Measurements from ENCODE around the gene ORM2.
"Not testable (repeated sequence)": the region's sequence is repeated elsewhere in the genome, so short reads cannot be mapped to it uniquely, and the experiment has no call there.

Gene ORM2

DNA sequence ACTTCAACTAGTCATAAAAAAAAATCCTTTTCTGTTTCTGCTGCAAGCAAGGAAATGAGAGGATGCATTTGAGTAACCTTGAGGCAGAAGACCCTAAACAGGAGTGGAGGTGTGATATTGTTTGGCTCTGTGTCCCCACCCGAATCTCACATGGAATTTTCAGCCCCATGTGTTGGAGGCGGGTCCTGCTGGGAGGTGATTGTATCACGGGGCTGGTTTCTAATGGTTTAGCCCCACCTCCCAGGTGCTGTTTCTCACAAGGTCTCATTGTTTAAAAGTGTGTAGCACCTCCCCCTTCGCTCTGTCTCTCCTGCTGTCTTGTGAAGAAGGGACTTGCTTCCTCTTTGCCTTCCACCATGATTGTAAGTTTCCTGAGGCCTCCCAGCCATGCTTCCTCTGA, 4.0 kb downstream of the ORM2 start:
- not testable (repeated sequence) for H3K4me1 ChIP-seq (ENCODE audit: control insufficient read depth, low read length); H3K27me3 ChIP-seq (ENCODE audit: control insufficient read depth, low read length); H3K9me2 ChIP-seq (replicated peaks; ENCODE audit: control insufficient read depth, low read length); H3K79me2 ChIP-seq (ENCODE audit: control insufficient read depth, low read length); H3K4me2 ChIP-seq (ENCODE audit: low read length); H3K27ac ChIP-seq (ENCODE audit: low read depth, low read length); H4K20me1 ChIP-seq (ENCODE audit: control insufficient read depth, insufficient read depth, low read depth, low read length); H3K4me3 ChIP-seq (ENCODE audit: low read length); H3K9me3 ChIP-seq (ENCODE audit: control insufficient read depth, insufficient read depth, low read length)
- Histone ChIP-seq H3F3A (ENCODE audit: control insufficient read depth, insufficient read depth) (peaks cover 12% of the 10 kb centered on the region; the same call in 1 of the 2 replicates), H3K36me3 (ENCODE audit: control insufficient read depth, low read length) (peaks cover 44% of the 10 kb centered on the region)

DNA sequence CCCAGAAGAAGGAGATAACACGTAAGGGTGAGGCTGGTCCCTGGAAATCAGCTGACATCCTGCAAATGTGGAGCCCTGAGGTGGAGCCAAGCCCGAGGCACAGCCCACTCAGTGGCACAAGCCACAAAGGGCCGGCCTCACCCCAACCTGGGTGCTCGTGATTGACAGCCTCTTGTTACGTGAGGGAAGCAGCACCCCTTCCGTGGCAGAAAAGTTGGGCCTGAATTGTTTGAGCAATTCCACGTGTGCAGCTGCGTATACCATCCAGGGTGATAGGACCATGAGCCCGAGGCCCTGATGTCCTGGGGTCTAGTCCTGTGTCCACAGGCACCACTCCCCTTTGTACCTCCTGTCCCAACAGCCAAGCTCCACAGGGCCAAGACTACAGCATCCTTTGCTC, 4.8 kb downstream of the ORM2 start:
- Histone ChIP-seq H3K27ac (ENCODE audit: low read depth, low read length) (no peak overlapping the region), H3K9me3 (ENCODE audit: control insufficient read depth, insufficient read depth, low read length) (peaks cover 5% of the 10 kb centered on the region; the same call in 1 of the 2 replicates), H3K4me1 (ENCODE audit: control insufficient read depth, low read length) (no peaks in the 10 kb centered on the region), H3K9me2 (replicated peaks; ENCODE audit: control insufficient read depth, low read length) (no peaks in the 10 kb centered on the region), H3K79me2 (ENCODE audit: control insufficient read depth, low read length) (0 out of 2 replicates have a peak, but pooled peaks cover 3% of the 10 kb centered on the region), H3K4me2 (ENCODE audit: low read length) (no peak overlapping the region), H3K4me3 (ENCODE audit: low read length) (no peak overlapping the region), H4K20me1 (ENCODE audit: control insufficient read depth, insufficient read depth, low read depth, low read length) (no peaks in the 10 kb centered on the region), H3K27me3 (ENCODE audit: control insufficient read depth, low read length) (no peaks in the 10 kb centered on the region), H3K36me3 (ENCODE audit: control insufficient read depth, low read length) (peaks cover 51% of the 10 kb centered on the region), H3F3A (ENCODE audit: control insufficient read depth, insufficient read depth) (peaks cover 12% of the 10 kb centered on the region; the same call in 1 of the 2 replicates)
- no peak for TF ChIP-seq EZH2phosphoT487 (IDR thresholded peaks at IDR 0.05; ENCODE audit: borderline replicate concordance, low read length)
- TF ChIP-seq, protein P1, sequence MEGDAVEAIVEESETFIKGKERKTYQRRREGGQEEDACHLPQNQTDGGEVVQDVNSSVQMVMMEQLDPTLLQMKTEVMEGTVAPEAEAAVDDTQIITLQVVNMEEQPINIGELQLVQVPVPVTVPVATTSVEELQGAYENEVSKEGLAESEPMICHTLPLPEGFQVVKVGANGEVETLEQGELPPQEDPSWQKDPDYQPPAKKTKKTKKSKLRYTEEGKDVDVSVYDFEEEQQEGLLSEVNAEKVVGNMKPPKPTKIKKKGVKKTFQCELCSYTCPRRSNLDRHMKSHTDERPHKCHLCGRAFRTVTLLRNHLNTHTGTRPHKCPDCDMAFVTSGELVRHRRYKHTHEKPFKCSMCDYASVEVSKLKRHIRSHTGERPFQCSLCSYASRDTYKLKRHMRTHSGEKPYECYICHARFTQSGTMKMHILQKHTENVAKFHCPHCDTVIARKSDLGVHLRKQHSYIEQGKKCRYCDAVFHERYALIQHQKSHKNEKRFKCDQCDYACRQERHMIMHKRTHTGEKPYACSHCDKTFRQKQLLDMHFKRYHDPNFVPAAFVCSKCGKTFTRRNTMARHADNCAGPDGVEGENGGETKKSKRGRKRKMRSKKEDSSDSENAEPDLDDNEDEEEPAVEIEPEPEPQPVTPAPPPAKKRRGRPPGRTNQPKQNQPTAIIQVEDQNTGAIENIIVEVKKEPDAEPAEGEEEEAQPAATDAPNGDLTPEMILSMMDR (IDR thresholded peaks at IDR 0.05; ENCODE audit: low read depth, low read length, poor library complexity, severe bottlenecking): no peak

DNA sequence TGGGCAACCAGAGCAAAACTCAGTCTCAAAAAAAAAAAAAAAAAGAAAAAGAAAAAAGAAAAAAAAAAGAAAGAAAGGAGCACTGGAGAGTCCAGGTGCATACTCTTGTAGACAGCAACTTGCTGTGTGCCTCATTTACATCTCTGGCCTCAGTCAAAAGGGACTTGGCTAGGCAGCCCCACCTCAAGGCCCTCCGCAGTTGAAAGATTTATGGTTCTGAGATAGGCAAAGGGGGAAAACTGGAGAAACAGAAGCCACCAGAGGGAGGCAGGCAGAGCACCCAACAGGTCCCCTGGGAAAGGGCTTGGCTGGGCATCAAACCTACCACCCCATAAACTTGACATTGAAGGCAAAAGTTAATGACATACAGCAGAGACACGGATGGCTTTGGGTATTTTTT, 6.1 kb downstream of the ORM2 start:
- Histone ChIP-seq H3K4me1 (ENCODE audit: control insufficient read depth, low read length) (no peaks in the 10 kb centered on the region), H3K4me3 (ENCODE audit: low read length) (no peak overlapping the region), H4K20me1 (ENCODE audit: control insufficient read depth, insufficient read depth, low read depth, low read length) (no peaks in the 10 kb centered on the region), H3K27ac (ENCODE audit: low read depth, low read length) (no peak overlapping the region), H3K9me2 (replicated peaks; ENCODE audit: control insufficient read depth, low read length) (no peaks in the 10 kb centered on the region), H3K79me2 (ENCODE audit: control insufficient read depth, low read length) (0 out of 2 replicates have a peak, but pooled peaks cover 3% of the 10 kb centered on the region), H3F3A (ENCODE audit: control insufficient read depth, insufficient read depth) (peaks cover 16% of the 10 kb centered on the region), H3K4me2 (ENCODE audit: low read length) (no peak overlapping the region), H3K27me3 (ENCODE audit: control insufficient read depth, low read length) (no peaks in the 10 kb centered on the region), H3K9me3 (ENCODE audit: control insufficient read depth, insufficient read depth, low read length) (peaks cover 5% of the 10 kb centered on the region; the same call in 1 of the 2 replicates), H3K36me3 (ENCODE audit: control insufficient read depth, low read length) (peaks cover 64% of the 10 kb centered on the region)
- no peak for TF ChIP-seq EZH2phosphoT487 (IDR thresholded peaks at IDR 0.05; ENCODE audit: borderline replicate concordance, low read length)
- TF ChIP-seq, protein P1 (IDR thresholded peaks at IDR 0.05; ENCODE audit: low read depth, low read length, poor library complexity, severe bottlenecking): no peak

DNA sequence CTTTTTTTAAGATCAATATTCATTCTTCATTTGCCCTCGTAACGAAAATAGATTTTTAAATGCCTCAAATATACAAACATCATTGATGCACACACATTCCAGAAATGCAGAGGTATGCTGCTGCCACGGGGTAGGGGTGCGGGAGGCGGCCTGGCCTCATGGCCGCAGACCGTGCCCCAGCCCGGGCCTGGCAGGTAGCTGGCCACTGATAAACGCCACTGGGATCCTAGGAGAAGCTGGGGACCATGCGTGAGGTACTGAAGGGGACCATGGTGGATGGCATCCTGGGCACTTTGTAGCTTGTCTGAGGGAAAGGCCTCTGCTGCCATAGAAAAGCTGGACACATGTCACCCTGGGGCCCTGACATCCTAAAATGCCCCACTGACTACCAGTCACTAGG, 6.5 kb downstream of the ORM2 start:
- Histone ChIP-seq H3F3A (ENCODE audit: control insufficient read depth, insufficient read depth) (peaks cover 20% of the 10 kb centered on the region), H3K27me3 (ENCODE audit: control insufficient read depth, low read length) (no peaks in the 10 kb centered on the region), H3K27ac (ENCODE audit: low read depth, low read length) (no peak overlapping the region), H4K20me1 (ENCODE audit: control insufficient read depth, insufficient read depth, low read depth, low read length) (no peaks in the 10 kb centered on the region), H3K4me2 (ENCODE audit: low read length) (no peak overlapping the region), H3K4me3 (ENCODE audit: low read length) (no peak overlapping the region), H3K9me3 (ENCODE audit: control insufficient read depth, insufficient read depth, low read length) (peaks cover 5% of the 10 kb centered on the region; the same call in 1 of the 2 replicates), H3K36me3 (ENCODE audit: control insufficient read depth, low read length) (peaks cover 68% of the 10 kb centered on the region), H3K79me2 (ENCODE audit: control insufficient read depth, low read length) (0 out of 2 replicates have a peak, but pooled peaks cover 3% of the 10 kb centered on the region), H3K4me1 (ENCODE audit: control insufficient read depth, low read length) (no peaks in the 10 kb centered on the region), H3K9me2 (replicated peaks; ENCODE audit: control insufficient read depth, low read length) (no peaks in the 10 kb centered on the region)
- TF ChIP-seq, protein P1 (IDR thresholded peaks at IDR 0.05; ENCODE audit: low read depth, low read length, poor library complexity, severe bottlenecking): no peak
- no peak for TF ChIP-seq EZH2phosphoT487 (IDR thresholded peaks at IDR 0.05; ENCODE audit: borderline replicate concordance, low read length)

Measured in DOHH2 (cell line).